Panc1 (cell line): Measurements from ENCODE around the gene METTL26.

Experiments used
- TCF7L2 ChIP-seq: IDR thresholded peaks from 2 replicates; pipeline ENCODE4 v1.6.1; 2011; ENCODE audit warnings: mild to moderate bottlenecking, low read depth, low read length, inconsistent platforms
- TF ChIP-seq, protein P1 (sequence below): fragments of 450-650 bp; IDR thresholded peaks from 2 replicates; pipeline ENCODE4 v1.5.1; 2017; ENCODE audit warnings: mild to moderate bottlenecking
- TF ChIP-seq, protein P2 (sequence below), 2 experiments: IDR thresholded peaks; 2 replicates each; pipeline ENCODE4 v1.6.1; 2011 to 2012; ENCODE audit warnings: low read depth in 2 of 2, control low read depth in 1 of 2, low read length in 1 of 2, mild to moderate bottlenecking in 1 of 2, moderate library complexity in 1 of 2; ENCODE audit not compliant: insufficient read depth in 1 of 2

DNA sequence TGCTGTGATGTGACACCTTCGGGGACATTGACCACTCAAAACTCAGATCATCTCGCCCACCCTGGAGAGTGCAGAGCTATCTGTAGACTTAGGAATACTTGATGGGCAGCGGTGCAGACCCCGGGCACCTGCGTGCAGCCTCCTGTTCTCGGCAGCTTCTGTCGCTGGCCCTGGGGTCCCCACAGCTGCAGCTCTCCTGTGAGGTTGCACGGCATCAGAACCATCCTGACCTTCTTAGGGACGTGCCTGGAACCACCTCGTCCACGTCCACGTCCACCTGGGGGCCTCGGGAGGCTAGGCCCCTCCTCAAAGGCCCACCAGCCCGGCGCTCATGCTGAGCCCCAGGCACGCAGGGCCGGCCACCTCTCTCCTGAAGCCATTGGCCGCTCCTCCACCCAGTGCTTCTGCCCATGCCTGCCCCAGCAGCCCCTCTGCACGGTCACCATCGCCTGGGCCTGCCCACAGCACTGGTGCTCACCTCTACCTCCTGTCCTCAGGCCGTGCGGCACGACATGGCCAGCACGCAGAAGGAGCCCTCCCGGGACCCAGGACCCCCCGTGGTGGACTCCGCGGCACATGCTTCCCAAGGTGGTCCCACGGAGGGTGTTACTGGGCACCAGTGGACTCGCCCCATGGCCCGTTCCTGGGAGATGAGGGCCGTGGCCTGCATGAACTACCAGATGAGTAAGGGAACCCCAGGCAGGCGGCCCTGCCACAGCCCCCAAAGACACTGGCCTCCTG, 7.6 kb downstream of the METTL26 start:
- TF ChIP-seq, protein P1, sequence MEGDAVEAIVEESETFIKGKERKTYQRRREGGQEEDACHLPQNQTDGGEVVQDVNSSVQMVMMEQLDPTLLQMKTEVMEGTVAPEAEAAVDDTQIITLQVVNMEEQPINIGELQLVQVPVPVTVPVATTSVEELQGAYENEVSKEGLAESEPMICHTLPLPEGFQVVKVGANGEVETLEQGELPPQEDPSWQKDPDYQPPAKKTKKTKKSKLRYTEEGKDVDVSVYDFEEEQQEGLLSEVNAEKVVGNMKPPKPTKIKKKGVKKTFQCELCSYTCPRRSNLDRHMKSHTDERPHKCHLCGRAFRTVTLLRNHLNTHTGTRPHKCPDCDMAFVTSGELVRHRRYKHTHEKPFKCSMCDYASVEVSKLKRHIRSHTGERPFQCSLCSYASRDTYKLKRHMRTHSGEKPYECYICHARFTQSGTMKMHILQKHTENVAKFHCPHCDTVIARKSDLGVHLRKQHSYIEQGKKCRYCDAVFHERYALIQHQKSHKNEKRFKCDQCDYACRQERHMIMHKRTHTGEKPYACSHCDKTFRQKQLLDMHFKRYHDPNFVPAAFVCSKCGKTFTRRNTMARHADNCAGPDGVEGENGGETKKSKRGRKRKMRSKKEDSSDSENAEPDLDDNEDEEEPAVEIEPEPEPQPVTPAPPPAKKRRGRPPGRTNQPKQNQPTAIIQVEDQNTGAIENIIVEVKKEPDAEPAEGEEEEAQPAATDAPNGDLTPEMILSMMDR, result no peak
- TF ChIP-seq, protein P2, sequence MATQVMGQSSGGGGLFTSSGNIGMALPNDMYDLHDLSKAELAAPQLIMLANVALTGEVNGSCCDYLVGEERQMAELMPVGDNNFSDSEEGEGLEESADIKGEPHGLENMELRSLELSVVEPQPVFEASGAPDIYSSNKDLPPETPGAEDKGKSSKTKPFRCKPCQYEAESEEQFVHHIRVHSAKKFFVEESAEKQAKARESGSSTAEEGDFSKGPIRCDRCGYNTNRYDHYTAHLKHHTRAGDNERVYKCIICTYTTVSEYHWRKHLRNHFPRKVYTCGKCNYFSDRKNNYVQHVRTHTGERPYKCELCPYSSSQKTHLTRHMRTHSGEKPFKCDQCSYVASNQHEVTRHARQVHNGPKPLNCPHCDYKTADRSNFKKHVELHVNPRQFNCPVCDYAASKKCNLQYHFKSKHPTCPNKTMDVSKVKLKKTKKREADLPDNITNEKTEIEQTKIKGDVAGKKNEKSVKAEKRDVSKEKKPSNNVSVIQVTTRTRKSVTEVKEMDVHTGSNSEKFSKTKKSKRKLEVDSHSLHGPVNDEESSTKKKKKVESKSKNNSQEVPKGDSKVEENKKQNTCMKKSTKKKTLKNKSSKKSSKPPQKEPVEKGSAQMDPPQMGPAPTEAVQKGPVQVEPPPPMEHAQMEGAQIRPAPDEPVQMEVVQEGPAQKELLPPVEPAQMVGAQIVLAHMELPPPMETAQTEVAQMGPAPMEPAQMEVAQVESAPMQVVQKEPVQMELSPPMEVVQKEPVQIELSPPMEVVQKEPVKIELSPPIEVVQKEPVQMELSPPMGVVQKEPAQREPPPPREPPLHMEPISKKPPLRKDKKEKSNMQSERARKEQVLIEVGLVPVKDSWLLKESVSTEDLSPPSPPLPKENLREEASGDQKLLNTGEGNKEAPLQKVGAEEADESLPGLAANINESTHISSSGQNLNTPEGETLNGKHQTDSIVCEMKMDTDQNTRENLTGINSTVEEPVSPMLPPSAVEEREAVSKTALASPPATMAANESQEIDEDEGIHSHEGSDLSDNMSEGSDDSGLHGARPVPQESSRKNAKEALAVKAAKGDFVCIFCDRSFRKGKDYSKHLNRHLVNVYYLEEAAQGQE (IDR thresholded peaks at IDR 0.05; ENCODE audit: insufficient read depth in 1 of 2, low read depth in 2 of 2, low read length in 1 of 2), result no peak
- no peak for TF ChIP-seq TCF7L2
